AG08395 (cell line): ENCODE results near the gene AATK.
A peak's percentile ranks its signal among the peaks of the same experiment; 100 is the strongest.
"Not testable (repeated sequence)": the region's sequence is repeated elsewhere in the genome, so short reads cannot be mapped to it uniquely, and the experiment has no call there.

ENCODE experiments used
- DNase-seq: peaks from one replicate; pipeline ENCODE4 v3.0.0; 2012; ENCODE audit warnings: mixed read lengths, low spot score

Gene AATK

DNA sequence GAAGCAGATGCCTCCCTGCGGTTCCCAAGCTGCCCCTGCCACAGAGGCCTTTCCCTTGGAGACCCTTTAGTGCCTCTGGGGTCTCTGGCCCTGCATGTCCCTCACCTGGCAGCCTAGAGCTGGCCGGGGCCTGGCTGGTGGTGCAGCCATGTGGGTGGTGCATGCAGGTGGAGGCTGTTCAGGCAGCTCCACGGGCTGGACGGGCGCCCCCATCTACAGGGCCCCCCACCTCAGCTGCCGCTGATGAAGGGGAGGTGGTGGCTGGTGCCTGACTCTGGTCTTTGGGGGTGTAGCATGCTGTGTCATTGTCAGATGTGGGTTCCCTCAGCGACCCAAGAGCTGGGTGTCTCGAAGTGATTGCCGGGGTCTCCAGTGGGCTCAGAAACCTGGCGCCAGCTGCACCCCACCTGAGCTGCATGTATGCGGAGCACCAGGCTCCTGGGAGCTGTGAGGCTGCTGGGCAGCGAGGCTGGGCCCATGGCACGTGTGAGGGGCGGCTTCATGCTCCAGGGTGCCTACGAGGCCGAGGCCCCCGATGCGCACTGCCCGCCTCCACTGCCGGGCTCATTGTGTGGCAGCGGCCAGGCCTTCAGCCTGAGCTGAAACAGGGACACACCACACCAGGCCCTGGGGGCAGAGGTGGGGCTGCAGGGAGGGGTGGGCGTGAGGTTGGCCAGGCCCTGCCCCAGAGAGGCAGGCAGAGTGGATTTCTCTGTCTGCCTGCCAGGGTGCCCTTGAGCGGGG, 74.1 kb downstream of the AATK start:
- DNase-seq: no peak

- DNase-seq: no peak
Measured at GRCh38 chr17:81091154-81091553, 74.9 kb downstream of the AATK start.

DNA sequence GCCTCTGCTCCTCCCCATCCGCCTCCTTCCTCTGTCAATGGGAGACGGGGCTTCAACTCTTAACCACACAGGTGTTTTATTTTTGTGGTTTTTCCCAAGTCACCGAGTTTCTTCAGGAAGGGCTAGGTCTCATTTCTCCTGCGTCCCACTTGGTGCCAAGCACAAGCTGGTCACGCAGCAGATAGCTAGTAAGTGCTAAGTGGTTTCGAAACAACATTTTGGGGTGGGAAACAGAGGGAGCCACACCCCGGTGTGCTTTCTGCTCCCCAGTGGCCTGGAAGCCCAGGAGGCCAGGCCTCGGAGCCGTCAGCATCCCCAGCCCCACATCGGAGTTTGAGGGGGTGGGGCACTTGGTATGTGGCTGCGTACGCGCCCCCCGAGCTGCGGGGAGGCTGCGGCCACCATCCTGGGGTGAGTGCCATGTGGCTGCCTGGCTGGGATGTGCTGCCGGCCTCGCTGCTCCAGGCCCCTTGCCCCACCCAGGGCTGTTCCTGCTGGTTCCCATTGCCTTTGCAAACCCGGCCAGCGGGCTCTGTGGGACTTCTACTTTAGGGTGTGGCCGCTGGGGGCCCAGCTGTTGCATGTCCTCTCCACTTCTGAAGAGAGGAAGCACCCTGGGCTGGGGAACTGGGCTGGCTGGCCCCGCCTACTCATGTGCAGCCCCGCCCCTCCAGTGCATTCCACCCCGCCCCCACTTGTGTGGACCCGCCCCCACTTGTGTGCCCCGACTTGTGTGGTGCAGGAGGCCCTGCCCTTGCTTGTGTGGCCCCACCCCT, 75.5 kb downstream of the AATK start:
- peak; percentile 53 for DNase-seq

GRCh38 chr17:81086789-81087551, 79.1 kb downstream of the AATK start:
- DNase-seq: no peak

DNA sequence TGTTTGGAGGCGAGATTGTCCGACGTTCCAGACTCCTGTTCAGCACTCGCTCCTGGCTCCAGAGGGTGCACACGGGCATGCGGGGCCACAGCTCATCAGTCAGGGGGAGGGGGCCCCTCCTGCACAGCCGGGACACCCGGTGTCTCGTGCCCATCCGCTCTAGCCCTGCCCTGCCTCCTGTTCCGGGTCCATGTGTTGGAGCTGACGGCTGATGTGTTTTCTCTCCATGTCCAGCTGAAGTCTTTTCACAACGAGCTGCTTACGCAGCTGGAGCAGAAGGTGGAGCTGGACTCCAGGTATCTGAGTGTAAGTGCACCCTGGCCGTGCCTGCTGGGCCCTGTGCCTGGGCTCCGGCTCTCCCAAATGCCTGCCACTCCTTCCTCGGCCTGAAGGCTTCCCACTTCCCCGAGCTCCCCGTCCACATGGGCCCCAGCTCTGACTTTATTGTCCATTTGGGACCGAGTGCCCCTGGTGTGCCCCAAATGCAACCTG, 80.6 kb downstream of the AATK start:
- DNase-seq: no peak

GRCh38 chr17:81084680-81085419, 81.2 kb downstream of the AATK start:
- DNase-seq: no peak

- no peak for DNase-seq
Measured at GRCh38 chr17:81083125-81083765, 82.8 kb downstream of the AATK start.

DNA sequence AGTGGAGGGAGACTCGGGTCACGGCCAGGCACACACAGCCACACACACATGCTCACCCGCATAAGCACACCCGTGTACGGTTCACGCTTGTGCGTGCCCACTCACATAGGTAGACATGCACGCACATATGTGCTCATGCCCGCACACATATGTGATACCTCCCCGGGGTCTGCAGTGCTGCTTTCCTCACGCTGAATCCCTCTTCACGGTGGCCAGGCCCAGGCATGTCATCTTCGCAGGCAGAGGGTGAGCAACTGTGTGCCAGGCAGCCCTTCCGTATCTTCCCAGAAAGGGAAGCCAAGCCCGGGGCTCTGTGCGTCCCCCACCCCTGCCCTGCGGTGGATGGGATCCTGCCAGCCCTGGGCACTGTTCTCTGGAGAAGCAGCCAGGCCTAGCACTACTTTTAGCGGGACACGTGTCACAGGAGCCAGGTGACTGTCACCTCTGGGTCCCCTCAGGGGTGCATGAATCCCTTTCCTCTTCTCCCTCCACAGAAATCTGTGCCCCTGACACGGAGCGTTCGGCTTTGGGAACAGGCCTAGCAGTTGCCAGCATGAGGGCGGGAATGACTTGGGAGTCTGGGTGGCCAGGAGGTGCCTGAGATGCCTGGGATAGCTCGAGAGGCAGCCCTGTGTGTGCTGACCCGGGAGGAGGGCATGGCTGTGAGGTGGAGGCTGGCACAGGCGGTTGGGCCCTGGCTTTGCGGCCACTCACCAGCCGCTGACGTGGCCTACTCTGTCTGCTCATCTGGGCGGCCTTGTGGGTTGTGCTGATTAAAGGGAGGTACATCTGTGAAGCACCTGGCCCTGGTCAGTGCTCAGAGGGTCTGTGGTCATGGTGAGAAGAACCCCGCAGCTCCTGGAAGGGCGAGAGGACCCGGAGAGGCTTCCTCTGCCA, 83.6 kb downstream of the AATK start:
- no peak for DNase-seq

DNA sequence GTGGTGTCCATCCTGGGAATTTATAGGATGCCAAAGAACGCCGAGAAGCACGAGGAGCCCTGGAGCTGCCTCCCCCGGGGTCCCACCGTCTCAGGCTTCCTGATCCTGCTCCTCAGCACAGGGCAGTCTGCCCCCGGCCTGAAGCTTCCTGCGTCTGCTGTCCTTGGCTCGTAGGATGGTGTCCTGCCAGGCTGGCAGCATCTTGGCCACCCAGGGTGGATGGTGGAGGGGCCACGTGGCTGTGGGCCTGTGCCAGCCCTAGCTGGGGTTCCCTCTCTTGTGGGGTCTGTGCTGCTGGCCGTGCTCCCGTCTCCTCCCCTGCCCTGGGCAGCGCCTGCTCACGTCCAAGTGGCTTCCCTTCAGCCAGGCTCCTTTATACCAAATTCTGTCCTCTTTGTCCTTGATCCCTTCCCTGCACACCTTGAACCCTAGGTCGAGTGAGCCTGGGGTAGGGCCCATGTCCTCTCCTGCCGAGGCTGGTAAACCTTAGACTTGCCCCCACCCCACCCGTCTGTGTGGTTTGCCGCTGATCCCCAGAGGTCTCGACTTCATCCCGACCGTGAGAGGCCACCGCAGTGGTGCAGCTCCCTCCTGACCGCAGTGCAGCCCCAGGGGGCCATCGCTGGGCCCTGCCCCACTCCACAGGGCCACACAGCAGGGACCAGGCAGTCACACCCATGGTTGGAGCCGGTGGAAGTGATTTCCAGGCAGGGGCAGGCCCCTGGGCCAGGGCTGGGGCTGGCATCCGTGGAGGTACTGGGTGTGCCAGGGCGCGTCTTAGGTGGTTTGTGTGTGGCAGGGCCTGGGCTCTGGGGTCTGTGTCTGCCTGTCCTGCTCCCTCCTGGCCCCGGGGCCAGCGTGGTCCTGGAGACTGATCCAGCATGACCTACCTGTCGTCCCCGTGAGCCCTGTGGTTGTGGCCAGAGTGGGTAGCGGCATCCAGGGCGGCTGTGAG, 84.5 kb downstream of the AATK start:
- DNase-seq: no peak

DNA sequence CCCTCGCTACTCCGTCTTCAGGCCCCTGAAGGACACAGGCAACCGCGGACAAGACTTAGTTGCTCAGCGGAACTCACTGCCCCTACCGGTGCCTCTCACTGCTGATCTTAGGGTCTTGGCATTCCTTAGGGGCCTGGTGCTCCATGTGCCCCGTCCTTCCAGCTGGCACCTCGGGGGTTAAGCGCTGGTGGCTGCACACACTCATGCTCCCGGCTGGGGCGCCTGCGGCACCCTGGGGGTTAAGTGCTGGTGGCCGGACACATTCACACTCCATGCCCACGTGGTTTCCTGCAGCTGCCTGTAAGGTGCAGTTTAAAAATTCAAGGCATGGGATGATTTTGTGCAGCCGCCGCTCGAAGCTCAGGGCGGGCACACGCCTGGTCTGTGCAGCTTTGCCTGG, 86.0 kb downstream of the AATK start:
- DNase-seq: no peak

GRCh38 chr17:81078026-81078913, 87.8 kb downstream of the AATK start:
- DNase-seq: not testable (repeated sequence)

DNA sequence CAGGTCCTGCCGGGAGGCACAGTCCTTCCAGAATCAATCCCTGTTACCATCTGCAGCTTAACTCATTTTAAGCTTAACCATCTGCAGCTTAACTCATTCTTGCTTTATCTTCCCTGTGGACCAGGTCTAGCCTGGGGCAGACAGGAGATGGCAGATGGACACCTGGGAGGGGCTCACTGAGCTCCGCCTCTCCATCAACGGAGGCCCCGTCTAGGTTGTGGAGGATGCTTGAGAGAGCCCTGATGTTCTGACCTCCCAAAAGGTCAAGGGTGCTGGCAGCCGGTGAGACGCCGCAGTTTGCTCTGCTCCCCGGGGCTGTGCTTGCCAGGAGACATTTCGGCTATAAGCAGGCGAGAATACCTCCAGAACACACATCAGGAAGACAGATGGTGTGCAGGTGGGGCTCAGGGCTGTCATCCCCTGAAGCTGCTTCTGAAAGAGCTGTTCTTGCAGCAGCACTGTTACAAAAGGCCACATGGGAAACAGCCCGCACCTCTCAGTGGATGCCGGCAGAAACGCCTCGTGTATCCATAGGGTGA, 89.8 kb downstream of the AATK start:
- no peak for DNase-seq

DNA sequence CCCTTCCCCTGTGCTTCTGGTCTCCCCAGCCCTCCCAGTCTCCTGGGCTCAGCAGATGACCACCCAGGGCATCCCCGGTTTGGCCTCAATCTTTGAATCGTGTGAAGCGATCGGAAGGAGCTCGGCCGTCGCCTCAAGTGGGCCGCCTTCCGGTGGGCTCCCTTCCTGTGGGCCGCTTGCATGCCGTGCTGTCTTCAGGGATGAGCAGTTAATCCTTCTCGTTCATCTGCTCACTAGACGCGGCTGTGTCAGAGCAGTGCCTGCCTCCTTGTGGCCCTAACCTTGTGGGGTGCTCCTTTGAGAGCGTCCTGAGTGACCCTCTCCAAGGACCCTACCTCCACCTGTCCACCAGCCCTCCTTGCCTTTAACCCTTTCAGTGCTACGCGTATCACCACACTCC, 90.7 kb downstream of the AATK start:
- DNase-seq: no peak

GRCh38 chr17:81074875-81075274, 91.1 kb downstream of the AATK start:
- DNase-seq: peak; percentile 59

DNA sequence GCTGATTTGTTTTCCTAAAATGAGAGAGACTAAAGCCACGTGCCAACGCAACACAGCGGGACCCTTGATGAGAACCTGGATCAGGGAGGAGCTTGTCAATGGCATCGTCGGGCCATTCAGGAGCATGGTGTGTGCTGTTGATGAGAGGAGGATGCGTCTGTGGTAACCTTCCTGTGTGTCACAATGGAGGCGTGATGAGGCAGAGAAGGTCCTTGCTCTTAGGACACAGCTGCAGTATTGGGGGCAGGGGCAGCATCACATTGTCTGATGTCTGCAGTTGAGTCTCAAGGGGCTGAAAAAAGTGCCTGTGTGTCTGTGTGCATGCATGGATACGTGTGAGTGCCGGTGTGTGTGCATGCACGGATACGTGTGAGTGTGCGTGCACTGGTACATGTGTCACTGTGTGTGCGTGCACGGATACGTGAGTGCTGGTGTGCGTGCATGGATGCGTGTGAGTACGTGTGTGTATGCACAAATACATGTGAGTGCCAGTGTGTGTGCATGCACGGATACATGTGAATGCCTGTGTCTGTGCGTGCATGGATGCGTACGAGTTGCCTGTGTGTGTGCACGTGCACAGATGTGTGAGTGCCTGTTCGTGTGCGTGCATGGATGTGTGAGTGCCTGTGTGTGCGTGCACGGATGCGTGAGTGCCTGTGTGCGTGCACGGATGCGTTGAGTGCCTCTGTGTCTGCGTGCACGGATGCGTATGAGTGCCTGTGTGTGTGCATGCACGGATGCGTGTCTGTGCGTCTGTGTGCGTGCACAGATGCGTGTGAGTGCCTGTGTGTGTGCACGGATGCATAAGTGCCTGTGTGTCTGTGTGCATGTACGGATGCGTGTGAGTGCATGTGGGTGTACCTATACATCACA, 91.8 kb downstream of the AATK start:
- no peak for DNase-seq

- DNase-seq: no peak
Measured at GRCh38 chr17:81071761-81072741, 94.0 kb downstream of the AATK start.
